Smooth muscle cell (in vitro differentiated cells): Measurements from ENCODE around the gene RELL1. TPM values are rescaled to one million over a fixed set of nuclear protein-coding genes. Genes with fewer than 3 reads are reported as not detected.

ENCODE experiments used
- DNase-seq: peaks from one replicate; lab custom pipeline; 2025; ENCODE audit not compliant: unreplicated experiment; lab: John Stamatoyannopoulos, UW
- H2AFZ ChIP-seq: fragments of 200-600 bp; sonication (generic); 2 replicates; pipeline ENCODE4 v1.6.0; 2016; ENCODE audit warnings: antibody characterized with exemption, low read depth, mild to moderate bottlenecking
- H3F3A ChIP-seq: fragments of 200-600 bp; sonication (generic); 2 replicates; pipeline ENCODE4 v1.6.0; 2017; ENCODE audit warnings: antibody characterized with exemption, low read depth
- H3K27ac ChIP-seq: fragments of 200-600 bp; sonication (generic); 2 replicates; pipeline ENCODE4 v1.5.1; 2016; ENCODE audit warnings: low read depth, mild to moderate bottlenecking
- H3K27me3 ChIP-seq: fragments of 200-600 bp; sonication (generic); 2 replicates; pipeline ENCODE4 v1.6.1; 2016; ENCODE audit warnings: low read depth, mild to moderate bottlenecking
- H3K36me3 ChIP-seq: fragments of 200-600 bp; sonication (generic); 2 replicates; pipeline ENCODE4 v1.5.1; 2016; ENCODE audit warnings: low read depth
- H3K4me1 ChIP-seq: fragments of 200-600 bp; sonication (generic); 2 replicates; pipeline ENCODE4 v1.5.1; 2016; ENCODE audit warnings: low read depth
- H3K4me2 ChIP-seq: fragments of 200-600 bp; sonication (generic); 2 replicates; pipeline ENCODE4 v1.6.0; 2016; ENCODE audit warnings: mild to moderate bottlenecking
- H3K4me3 ChIP-seq: fragments of 200-600 bp; sonication (generic); 2 replicates; pipeline ENCODE4 v1.5.1; 2016; ENCODE audit warnings: mild to moderate bottlenecking
- H3K79me2 ChIP-seq: fragments of 200-600 bp; sonication (generic); 2 replicates; pipeline ENCODE4 v1.6.0; 2016; ENCODE audit warnings: low read depth, mild to moderate bottlenecking
- H3K9ac ChIP-seq: fragments of 200-600 bp; sonication (generic); 2 replicates; pipeline ENCODE4 v1.6.0; 2016; ENCODE audit warnings: low read depth
- H3K9me3 ChIP-seq: fragments of 200-600 bp; sonication (generic); replicated peaks from 2 replicates; pipeline ENCODE4 v1.5.1; 2016; ENCODE audit warnings: low read depth
- H4K20me1 ChIP-seq: fragments of 200-600 bp; sonication (generic); 2 replicates; pipeline ENCODE4 v1.6.0; 2016; ENCODE audit warnings: low read depth
- CTCF ChIP-seq: fragments of 200-600 bp; sonication (generic); IDR thresholded peaks from 2 replicates; pipeline ENCODE4 v1.5.1; 2017; ENCODE audit warnings: borderline replicate concordance, mild to moderate bottlenecking, antibody characterized with exemption; ENCODE audit not compliant: insufficient read depth, poor library complexity, severe bottlenecking
- WGBS: methylation state at CpG from one replicate; pipeline ENCODE4 v1.1.7; 2016; ENCODE audit warnings: low lambda C conversion rate; 5-methylcytosine and 5-hydroxymethylcytosine counted together
- polyA plus RNA-seq: library from polyadenylated mRNA; unstranded; fragments of >200 nt; fragmentation: Nextera tagmentation; extraction: Ambion mirVana; gene quantifications from 2 replicates; pipeline ENCODE4 v1.2.1, GENCODE V29; 2016
- total RNA-seq: library from RNA; depleted of rRNA; stranded (reverse); fragments of >200 nt; gene quantifications from 2 replicates; pipeline ENCODE4 v1.2.3, GENCODE V29; 2014

RELL1 gene
- total and polyA plus RNA-seq, 2 experiments from 2014 or later, result 3.5 to 36.3 TPM

GRCh38 chr4:37597034-37597433 is 89.1 kb downstream of the RELL1 start:
- Histone ChIP-seq H3K4me1 (no peaks in the 10 kb centered on the region), H3K9me3 (no peaks in the 10 kb centered on the region), H3K9ac (no peak overlapping the region), H3K36me3 (no peaks in the 10 kb centered on the region), H3K4me3 (no peak overlapping the region), H4K20me1 (no peaks in the 10 kb centered on the region), H3K79me2 (no peaks in the 10 kb centered on the region), H3F3A (no peaks in the 10 kb centered on the region), H3K4me2 (no peak overlapping the region), H3K27ac (no peak overlapping the region), H3K27me3 (no peaks in the 10 kb centered on the region), H2AFZ (no peak overlapping the region)
- 90% methylated on average over 4 of the region's 4 CpGs for WGBS
- no peak for TF ChIP-seq CTCF
- no peak for DNase-seq

DNA sequence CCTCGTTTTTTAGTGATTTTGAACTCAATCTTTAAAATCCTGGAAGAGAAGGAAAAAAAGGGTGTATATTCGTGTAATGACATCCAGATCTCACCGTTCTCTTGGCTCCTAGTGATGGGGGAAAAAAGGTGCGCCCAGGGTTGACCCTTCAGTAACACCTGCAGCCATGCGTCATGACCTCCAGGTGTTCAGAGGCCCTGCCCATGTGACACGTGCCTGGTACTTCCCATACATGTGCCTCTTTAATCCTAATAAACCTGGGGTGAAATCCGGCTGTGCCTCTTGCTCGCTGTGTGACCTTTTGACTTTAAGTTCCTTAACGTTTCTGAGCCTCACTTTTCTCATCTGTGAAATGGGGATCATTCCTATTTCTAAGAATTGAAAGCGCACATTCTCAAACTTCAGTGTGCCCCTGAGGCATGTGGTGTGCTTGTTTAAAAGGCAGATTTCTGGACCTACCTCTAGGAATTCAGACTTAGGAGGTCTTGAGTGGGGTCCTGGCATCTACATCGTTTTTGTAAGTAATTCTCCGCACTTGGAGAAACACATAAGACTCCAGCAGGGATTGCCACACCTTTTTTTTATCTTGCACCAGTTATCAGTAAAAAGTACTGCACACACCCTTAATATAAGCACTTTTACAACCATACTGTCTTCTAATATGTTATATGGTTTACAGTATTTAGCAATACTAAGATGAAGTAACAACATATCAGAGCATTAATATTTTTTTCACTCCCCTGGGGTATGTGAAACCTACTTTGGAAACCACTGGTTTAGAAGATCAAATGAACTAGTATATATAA is 90.1 kb downstream of the RELL1 start:
- DNase-seq, result no peak

DNA sequence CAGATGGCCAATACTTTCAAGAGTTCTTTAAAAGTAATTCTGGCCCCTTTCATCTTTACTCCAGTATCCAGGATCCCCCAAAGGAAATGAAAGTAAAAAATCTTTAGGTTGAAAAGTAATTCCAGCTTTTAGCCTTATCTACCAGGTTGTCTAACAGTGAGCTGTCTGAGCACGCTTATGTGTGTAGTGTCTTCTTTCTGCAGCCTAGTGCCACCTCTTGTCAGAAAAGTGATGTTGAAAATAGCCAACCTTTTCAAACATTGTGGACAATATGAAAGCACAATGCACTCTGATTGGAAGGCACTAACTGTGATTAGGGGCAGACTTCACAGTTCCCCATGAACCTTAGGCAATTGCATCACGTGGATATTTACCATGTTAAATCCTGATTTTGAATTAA is 92.1 kb downstream of the RELL1 start:
- Histone ChIP-seq H3K4me3 (no peak overlapping the region), H3F3A (no peaks in the 10 kb centered on the region), H3K4me1 (no peaks in the 10 kb centered on the region), H3K27ac (no peak overlapping the region), H3K27me3 (no peaks in the 10 kb centered on the region), H2AFZ (no peak overlapping the region), H4K20me1 (no peaks in the 10 kb centered on the region), H3K4me2 (no peak overlapping the region), H3K79me2 (no peaks in the 10 kb centered on the region), H3K36me3 (no peaks in the 10 kb centered on the region), H3K9me3 (no peaks in the 10 kb centered on the region), H3K9ac (no peak overlapping the region)
- TF ChIP-seq CTCF, result no peak
- DNase-seq, result no peak
- WGBS, result 84% methylated on average over 2 of the region's 2 CpGs

More for the DNA sequence above, 90.1 kb downstream of the RELL1 start:
- Histone ChIP-seq H4K20me1 (no peaks in the 10 kb centered on the region), H2AFZ (no peak overlapping the region), H3K27ac (no peak overlapping the region), H3K79me2 (no peaks in the 10 kb centered on the region), H3K4me3 (no peak overlapping the region), H3K4me2 (no peak overlapping the region), H3K9ac (no peak overlapping the region), H3K9me3 (no peaks in the 10 kb centered on the region), H3K4me1 (no peaks in the 10 kb centered on the region), H3F3A (no peaks in the 10 kb centered on the region), H3K36me3 (no peaks in the 10 kb centered on the region), H3K27me3 (no peaks in the 10 kb centered on the region)
- no peak for TF ChIP-seq CTCF
- WGBS, result 81% methylated on average over 12 of the region's 12 CpGs

GRCh38 chr4:37591349-37591748 is 94.8 kb downstream of the RELL1 start:
- 63% methylated on average over 1 of the region's 1 CpG for WGBS
- TF ChIP-seq CTCF, result no peak

More at GRCh38 chr4:37591349-37591748, 94.8 kb downstream of the RELL1 start:
- Histone ChIP-seq H3K4me1 (no peaks in the 10 kb centered on the region), H3K9me3 (no peaks in the 10 kb centered on the region), H3K9ac (no peak overlapping the region), H3K4me2 (no peak overlapping the region), H3K27ac (no peak overlapping the region), H3K79me2 (no peaks in the 10 kb centered on the region), H3K4me3 (no peak overlapping the region), H2AFZ (no peak overlapping the region), H4K20me1 (no peaks in the 10 kb centered on the region), H3F3A (no peaks in the 10 kb centered on the region), H3K36me3 (no peaks in the 10 kb centered on the region), H3K27me3 (no peaks in the 10 kb centered on the region)
- DNase-seq, result no peak
